H1 (cell line): ENCODE data around the gene SNX19. TPM values are rescaled to one million over a fixed set of nuclear protein-coding genes. Genes with fewer than 3 reads are reported as not detected.

Experiments
- CTCF ChIA-PET: fragments of 300-600 bp; sonication (Branson Sonifier 250); formaldehyde crosslinking; loops from one replicate; lab custom pipeline; 2021; ENCODE audit not compliant: partially characterized antibody; lab: Charles Lee
- POLR2A ChIA-PET: fragments of 300-600 bp; sonication (Branson Sonifier 250); formaldehyde crosslinking; loops from one replicate; lab custom pipeline; 2021; ENCODE audit warnings: inconsistent platforms; ENCODE audit not compliant: partially characterized antibody; lab: Charles Lee
- DNase-seq, 2 experiments: peaks; one replicate each; pipeline versions ENCODE4 v3.0.0 to v3.0.0-alpha.2; 2010 to 2022; ENCODE audit warnings: low spot score in 2 of 2, low read depth in 1 of 2, mixed read lengths in 1 of 2
- FAIRE-seq: peaks from 2 replicates; lab custom pipeline; 2011; peaks lifted over from hg19 to GRCh38; lab: Jason Lieb, UNC
- H2AFZ ChIP-seq: 2 replicates; pipeline ENCODE4 v1.8.1; 2012; ENCODE audit warnings: low read length, inconsistent platforms
- H2AK5ac ChIP-seq: 2 replicates; pipeline ENCODE4 v1.6.1; 2013; ENCODE audit warnings: low read depth, low read length
- H2BK120ac ChIP-seq: replicated peaks from 2 replicates; pipeline ENCODE3; 2013; ENCODE audit warnings: low read depth, low read length, inconsistent platforms
- H2BK12ac ChIP-seq: 2 replicates; pipeline ENCODE4 v1.6.1; 2013; ENCODE audit warnings: low read depth, low read length
- H2BK15ac ChIP-seq: 2 replicates; pipeline ENCODE4 v1.6.1; 2013; ENCODE audit warnings: low read length
- H2BK20ac ChIP-seq: 2 replicates; pipeline ENCODE4 v1.6.1; 2013; ENCODE audit warnings: low read length
- H2BK5ac ChIP-seq: 2 replicates; pipeline ENCODE4 v1.6.1; 2013; ENCODE audit warnings: low read depth, low read length
- H3K14ac ChIP-seq: 2 replicates; pipeline ENCODE4 v1.6.1; 2013; ENCODE audit warnings: inconsistent platforms; ENCODE audit not compliant: insufficient read length
- H3K18ac ChIP-seq: 2 replicates; pipeline ENCODE4 v1.6.1; 2013; ENCODE audit warnings: low read length; ENCODE audit errors: extremely low read depth
- H3K23ac ChIP-seq: 2 replicates; pipeline ENCODE4 v1.6.1; 2013; ENCODE audit warnings: inconsistent platforms; ENCODE audit not compliant: insufficient read length
- H3K23me2 ChIP-seq: 2 replicates; pipeline ENCODE4 v1.6.1; 2013; ENCODE audit warnings: low read depth, low read length
- H3K27ac ChIP-seq: 2 replicates; pipeline ENCODE4 v1.6.1; 2011; ENCODE audit warnings: low read depth, low read length, inconsistent platforms
- H3K27me3 ChIP-seq, 4 experiments: replicated peaks in 1 of 4; 1 replicate in 1 of 4; 2 replicates in 3 of 4; pipeline versions ENCODE4 v1.6.1 to v1.8.1; 2011 to 2013; ENCODE audit warnings: low read length in 3 of 4, mild to moderate bottlenecking in 3 of 4, inconsistent platforms in 2 of 4, mixed read lengths in 2 of 4, moderate library complexity in 1 of 4; ENCODE audit not compliant: control insufficient read depth in 3 of 4, insufficient read depth in 3 of 4; ENCODE audit errors: extremely low read depth in 1 of 4
- H3K36me3 ChIP-seq, 4 experiments: 2 replicates each; pipeline versions ENCODE4 v1.6.1 to v1.8.1; 2011 to 2013; ENCODE audit warnings: mild to moderate bottlenecking in 4 of 4, low read length in 3 of 4, moderate library complexity in 2 of 4, control low read depth in 1 of 4, inconsistent platforms in 1 of 4; ENCODE audit not compliant: insufficient read depth in 4 of 4, control insufficient read depth in 2 of 4
- H3K4ac ChIP-seq: replicated peaks from 2 replicates; pipeline ENCODE3; 2013; ENCODE audit warnings: low read length, low read depth, mixed read lengths, inconsistent platforms; ENCODE audit not compliant: insufficient read length
- H3K4me1 ChIP-seq, 4 experiments: replicated peaks in 1 of 4; 1 replicate in 1 of 4; 2 replicates in 3 of 4; pipeline versions ENCODE4 v1.6.1 to v1.8.1; 2011 to 2013; ENCODE audit warnings: low read length in 3 of 4, inconsistent platforms in 2 of 4, mixed read lengths in 1 of 4; ENCODE audit not compliant: insufficient read depth in 4 of 4, control insufficient read depth in 3 of 4
- H3K4me2 ChIP-seq, 2 experiments: 2 replicates each; pipeline versions ENCODE4 v1.6.1 to v1.8.1; 2011 to 2013; ENCODE audit warnings: low read depth in 2 of 2, low read length in 2 of 2, control low read depth in 1 of 2, inconsistent platforms in 1 of 2, mild to moderate bottlenecking in 1 of 2; ENCODE audit not compliant: insufficient read depth in 1 of 2
- H3K4me3 ChIP-seq, 4 experiments: fragments of 200-600, 300-600 bp in 1 of 4; sonication (generic), shearing (Covaris generic), sonication (Bioruptor Twin) in 1 of 4; 2 replicates each; pipeline versions ENCODE4 v1.5.1 to v1.8.1; 2011 to 2016; ENCODE audit warnings: low read length in 4 of 4, low read depth in 3 of 4, control low read depth in 2 of 4, inconsistent platforms in 2 of 4, mild to moderate bottlenecking in 2 of 4, mixed read lengths in 1 of 4, moderate library complexity in 1 of 4; ENCODE audit not compliant: insufficient read depth in 2 of 4; ENCODE audit errors: extremely low read depth in 1 of 4
- H3K56ac ChIP-seq: replicated peaks from 2 replicates; pipeline ENCODE3; 2013; ENCODE audit warnings: low read depth, mild to moderate bottlenecking, mixed read lengths, low read length, inconsistent platforms; ENCODE audit not compliant: insufficient read length
- H3K79me1 ChIP-seq: 2 replicates; pipeline ENCODE4 v1.6.1; 2013; ENCODE audit warnings: low read depth, low read length, control low read depth
- H3K79me2 ChIP-seq, 2 experiments: 2 replicates each; pipeline versions ENCODE4 v1.6.1 to v1.8.1; 2012 to 2013; ENCODE audit warnings: low read length in 2 of 2, mild to moderate bottlenecking in 2 of 2, inconsistent platforms in 1 of 2; ENCODE audit not compliant: insufficient read depth in 2 of 2, control insufficient read depth in 1 of 2
- H3K9ac ChIP-seq, 4 experiments: replicated peaks in 1 of 4; 1 replicate in 1 of 4; 2 replicates in 3 of 4; pipeline versions ENCODE4 v1.6.1 to v1.8.1; 2011 to 2013; ENCODE audit warnings: low read depth in 3 of 4, low read length in 3 of 4, control low read depth in 2 of 4, mild to moderate bottlenecking in 2 of 4, moderate library complexity in 2 of 4, inconsistent platforms in 1 of 4; ENCODE audit errors: extremely low read depth in 1 of 4
- H3K9me3 ChIP-seq, 2 experiments: 2 replicates each; pipeline versions ENCODE4 v1.6.1 to v1.8.1; 2012 to 2013; ENCODE audit warnings: mild to moderate bottlenecking in 2 of 2, moderate library complexity in 2 of 2, control low read depth in 1 of 2, inconsistent platforms in 1 of 2, low read depth in 1 of 2, low read length in 1 of 2, mixed read lengths in 1 of 2; ENCODE audit not compliant: insufficient read depth in 2 of 2
- H4K20me1 ChIP-seq, 2 experiments: replicated peaks in 1 of 2; 2 replicates each; pipeline versions ENCODE3 to v1.8.1; 2011 to 2013; ENCODE audit warnings: inconsistent platforms in 2 of 2, low read length in 2 of 2, mild to moderate bottlenecking in 1 of 2; ENCODE audit not compliant: insufficient read depth in 2 of 2, control insufficient read depth in 1 of 2
- H4K5ac ChIP-seq: 2 replicates; pipeline ENCODE4 v1.6.1; 2013; ENCODE audit warnings: low read length, low read depth, mixed read lengths, inconsistent platforms; ENCODE audit not compliant: insufficient read length
- H4K8ac ChIP-seq: 2 replicates; pipeline ENCODE4 v1.8.0; 2013; ENCODE audit warnings: mild to moderate bottlenecking, moderate library complexity, low read length, inconsistent platforms; ENCODE audit not compliant: insufficient read depth; ENCODE audit errors: extremely low read depth
- H4K91ac ChIP-seq: replicated peaks from 2 replicates; pipeline ENCODE3; 2013; ENCODE audit warnings: low read length, mixed read lengths, inconsistent platforms; ENCODE audit not compliant: insufficient read length
- KDM1A ChIP-seq: fragments of 200-600, 300-600 bp; sonication (generic); IDR thresholded peaks from 2 replicates; pipeline ENCODE4 v1.7.1; 2016; ENCODE audit warnings: mild to moderate bottlenecking, low read length, borderline replicate concordance
- WGBS, 2 experiments: shearing (Covaris generic) in 1 of 2; methylation state at CpG; one replicate each; pipeline versions ENCODE4 v1.1.6 to v1.1.7; 2013 to 2015; ENCODE audit warnings: low lambda C conversion rate in 2 of 2, mixed read lengths in 2 of 2, inconsistent platforms in 1 of 2, low coverage in 1 of 2, missing lambda C conversion rate in 1 of 2; ENCODE audit not compliant: insufficient replicate concordance in 2 of 2, insufficient coverage in 1 of 2, insufficient read length in 1 of 2; ENCODE audit errors: extremely low coverage in 1 of 2, missing lambda C conversion rate in 1 of 2; 5-methylcytosine and 5-hydroxymethylcytosine counted together
- polyA plus RNA-seq, 7 experiments: library from polyadenylated mRNA; depleted of rRNA in 3 of 7; stranded (reverse) in 5 of 7; unstranded in 2 of 7; fragments of >200 nt in 5 of 7; fragments of 200-250 nt in 2 of 7; gene quantifications; 1 replicate in 5 of 7; 2 replicates in 1 of 7; 4 replicates in 1 of 7; pipeline versions ENCODE4 v1.2.1 to v1.2.3, GENCODE V29; 2011 to 2013; ENCODE audit warnings: missing spikeins in 2 of 7, mixed read lengths in 2 of 7
- total RNA-seq: library from RNA; stranded (reverse); fragmentation: NEBNext Ultra II Directional; extraction: Animal tissue kit (Norgen Biotek cat#: 25700); gene quantifications from 2 replicates; pipeline ENCODE4 v1.2.1, GENCODE V29; 2021

Gene SNX19
- total and polyA plus RNA-seq, 2 of the 8 experiments (the other 6 are each of a cell fraction or from before 2014, with no cell fraction given): 15.0 to 25.2 TPM

- Histone ChIP-seq H2BK120ac (no peak overlapping the region), H2BK12ac (no peak overlapping the region), H3K79me2 (no peaks in the 10 kb centered on the region), H2BK20ac (no peak overlapping the region), H3K27me3 (no peaks in the 10 kb centered on the region), H2BK5ac (no peak overlapping the region), H3K56ac (no peak overlapping the region), H3K4me2 (no peak overlapping the region), H4K20me1 (no peaks in the 10 kb centered on the region), H3K23me2 (no peaks in the 10 kb centered on the region), H4K5ac (no peak overlapping the region), H3K36me3 (peaks cover 0 to 18% (median 5%) of the 10 kb centered on the region in 4 experiments; a peak in 5 of 8 replicates), H2BK15ac (no peak overlapping the region), H3K4me1 (no peaks in the 10 kb centered on the region), H4K91ac (no peak overlapping the region), H3K27ac (no peak overlapping the region), H4K8ac (no peak overlapping the region), H3K23ac (no peak overlapping the region), H3K9me3 (no peaks in the 10 kb centered on the region), H3K14ac (no peak overlapping the region), H2AFZ (no peak overlapping the region), H2AK5ac (no peak overlapping the region), H3K4ac (no peak overlapping the region), H3K9ac (no peak overlapping the region), H3K4me3 (no peak overlapping the region), H3K18ac (no peak overlapping the region), H3K79me1 (no peaks in the 10 kb centered on the region)
- CTCF ChIA-PET: interaction anchor here (1.8 to 17.8 kb wide), 4 partner anchors 12 to 434 kb away, joined by 3 to 521 read pairs (median 30); partner anchors contain the start of genes ADAMTS15 and ADAMTS8
- TF ChIP-seq KDM1A: no peak
- WGBS, 2 experiments: 86% methylated on average over 6 of the region's 6 CpGs; no CpG with 5 or more reads in 1 of the 2 experiments
- FAIRE-seq (no peak), DNase-seq (no peak)
- POLR2A ChIA-PET: no interaction called here
These were observed 43.8 kb downstream of the SNX19 start for GRCh38 chr11:130872513-130872912.
